BJ (cell line): ENCODE data around the gene HSPA9. TPM values are rescaled to one million over a fixed set of nuclear protein-coding genes. Genes with fewer than 3 reads are reported as not detected.
A peak's percentile ranks its signal among the peaks of the same experiment; 100 is the strongest.

Experiments used
- CTCF ChIA-PET: fragments of 350-600 bp; formaldehyde crosslinking; extraction: SDS; loops from one replicate; lab custom pipeline; 2021; ENCODE audit warnings: antibody characterized with exemption, inconsistent platforms; lab: Yijun Ruan, JAX
- POLR2A ChIA-PET: fragments of 300-600 bp; sonication (Branson Sonifier 250); formaldehyde crosslinking; extraction: SDS; loops from one replicate; lab custom pipeline; 2021; ENCODE audit warnings: antibody characterized with exemption; lab: Charles Lee
- DNase-seq: peaks from one replicate; pipeline ENCODE4 v3.0.0-alpha.2; 2011; ENCODE audit warnings: low read depth
- H3K27me3 ChIP-seq: 2 replicates; pipeline ENCODE4 v1.6.0; 2011; ENCODE audit warnings: low read length; ENCODE audit not compliant: control insufficient read depth, insufficient read depth
- H3K36me3 ChIP-seq: 2 replicates; pipeline ENCODE4 v1.5.1; 2011; ENCODE audit warnings: low read length; ENCODE audit not compliant: control insufficient read depth, insufficient read depth
- H3K4me3 ChIP-seq: 2 replicates; pipeline ENCODE4 v1.5.1; 2011; ENCODE audit warnings: low read depth, mild to moderate bottlenecking, control low read depth, low read length
- polyA plus RNA-seq: library from polyadenylated mRNA; depleted of rRNA; stranded (reverse); fragments of >200 nt; gene quantifications from 2 replicates; pipeline ENCODE4 v1.2.3, GENCODE V29; 2011
- TF ChIP-seq, protein P1 (sequence below): IDR thresholded peaks from 2 replicates; pipeline ENCODE4 v1.5.1; 2011; ENCODE audit warnings: low read depth, mild to moderate bottlenecking, control low read depth, inconsistent platforms, low read length, moderate library complexity; ENCODE audit not compliant: insufficient read depth

The HSPA9 gene
- polyA plus RNA-seq, 1 experiment = 245 TPM

DNA sequence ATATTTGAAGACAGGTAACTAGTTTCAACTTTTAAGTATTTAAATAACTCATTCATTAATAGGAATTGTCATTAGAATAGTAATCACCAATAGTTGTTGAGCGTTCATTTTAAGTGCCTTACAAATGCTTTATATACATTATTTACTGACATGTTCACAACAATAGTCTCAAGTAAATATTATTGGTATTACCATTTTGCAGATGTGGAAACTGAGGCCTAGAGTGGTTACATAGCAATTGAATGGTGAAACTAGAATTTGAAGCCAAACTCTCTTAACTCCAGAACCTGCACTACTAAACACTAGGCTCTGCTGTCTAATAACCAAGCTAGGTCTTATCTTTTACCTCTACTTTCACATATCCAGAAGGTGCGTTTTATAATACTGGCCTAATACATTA, 4.8 kb upstream of the HSPA9 start:
- H3K27me3 ChIP-seq = no peaks in the 10 kb centered on the region

DNA sequence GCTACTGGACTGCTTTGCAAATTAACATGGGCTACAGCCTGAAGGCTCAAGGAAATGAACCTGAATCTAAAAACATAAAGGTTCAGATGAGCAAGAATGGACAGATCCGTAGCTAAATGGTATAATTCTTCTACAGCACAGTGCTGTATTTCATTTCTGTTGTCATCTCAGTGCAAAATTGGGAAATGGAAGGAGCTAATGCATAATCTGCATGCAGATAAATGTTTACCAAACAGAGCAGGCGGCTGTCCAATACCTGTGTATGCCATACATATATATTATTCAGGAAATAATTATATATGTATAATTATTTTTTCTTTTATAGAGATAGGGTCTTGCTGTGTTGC, 4.3 kb upstream of the HSPA9 start:
- Histone ChIP-seq H3K27me3 (no peaks in the 10 kb centered on the region), H3K36me3 (no peaks in the 10 kb centered on the region), H3K4me3 (no peak overlapping the region)
- DNase-seq = no peak
- ChIA-PET POLR2A (interaction anchor here (0.6 kb wide), 1 partner anchor 9 kb away, joined by 3 read pairs; no protein-coding TSS in a partner anchor), CTCF (interaction anchor here (0.6 to 1.6 kb wide), 27 partner anchors 9 to 713 kb away, joined by 3 to 10 read pairs (median 5); no protein-coding TSS in a partner anchor)
- TF ChIP-seq, protein P1, sequence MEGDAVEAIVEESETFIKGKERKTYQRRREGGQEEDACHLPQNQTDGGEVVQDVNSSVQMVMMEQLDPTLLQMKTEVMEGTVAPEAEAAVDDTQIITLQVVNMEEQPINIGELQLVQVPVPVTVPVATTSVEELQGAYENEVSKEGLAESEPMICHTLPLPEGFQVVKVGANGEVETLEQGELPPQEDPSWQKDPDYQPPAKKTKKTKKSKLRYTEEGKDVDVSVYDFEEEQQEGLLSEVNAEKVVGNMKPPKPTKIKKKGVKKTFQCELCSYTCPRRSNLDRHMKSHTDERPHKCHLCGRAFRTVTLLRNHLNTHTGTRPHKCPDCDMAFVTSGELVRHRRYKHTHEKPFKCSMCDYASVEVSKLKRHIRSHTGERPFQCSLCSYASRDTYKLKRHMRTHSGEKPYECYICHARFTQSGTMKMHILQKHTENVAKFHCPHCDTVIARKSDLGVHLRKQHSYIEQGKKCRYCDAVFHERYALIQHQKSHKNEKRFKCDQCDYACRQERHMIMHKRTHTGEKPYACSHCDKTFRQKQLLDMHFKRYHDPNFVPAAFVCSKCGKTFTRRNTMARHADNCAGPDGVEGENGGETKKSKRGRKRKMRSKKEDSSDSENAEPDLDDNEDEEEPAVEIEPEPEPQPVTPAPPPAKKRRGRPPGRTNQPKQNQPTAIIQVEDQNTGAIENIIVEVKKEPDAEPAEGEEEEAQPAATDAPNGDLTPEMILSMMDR = no peak

More for the DNA sequence above, 4.8 kb upstream of the HSPA9 start:
- TF ChIP-seq, protein P1 = no peak
- ChIA-PET CTCF (interaction anchor here (0.7 to 1.6 kb wide), 22 partner anchors 8 to 688 kb away, joined by 3 to 10 read pairs (median 5); no protein-coding TSS in a partner anchor), POLR2A (no interaction called here)
- Histone ChIP-seq H3K36me3 (no peaks in the 10 kb centered on the region), H3K4me3 (no peak overlapping the region)
- DNase-seq = no peak

DNA sequence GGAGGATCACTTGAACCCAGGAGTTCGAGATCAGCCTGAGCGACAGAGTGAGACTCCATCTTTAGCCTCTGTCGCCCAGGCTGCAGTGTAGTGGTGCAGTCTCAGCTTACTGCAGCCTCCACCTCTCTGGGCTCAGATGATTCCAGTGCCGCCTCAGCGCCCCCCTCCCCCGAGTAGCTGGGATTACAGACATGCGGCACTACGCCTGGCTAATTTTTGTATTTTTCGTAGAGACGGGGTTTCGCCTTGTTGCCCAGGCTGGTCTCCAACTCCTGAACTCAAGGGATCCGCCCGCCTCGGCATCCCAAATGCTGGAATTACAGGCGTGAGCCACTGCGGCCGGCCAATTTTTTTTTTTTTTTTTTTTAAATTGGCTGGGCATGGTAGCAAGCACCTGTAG, 2.3 kb upstream of the HSPA9 start:
- ChIA-PET POLR2A (no interaction called here), CTCF (interaction anchor here (0.6 to 1.4 kb wide), 3 partner anchors 33 to 685 kb away, joined by 3 to 4 read pairs (median 3); no protein-coding TSS in a partner anchor)
- TF ChIP-seq, protein P1 = no peak
- no peak overlapping the region for H3K4me3 ChIP-seq
- no peak for DNase-seq
- peaks cover under 1% of the 10 kb centered on the region for H3K36me3 ChIP-seq
- H3K27me3 ChIP-seq = no peaks in the 10 kb centered on the region

DNA sequence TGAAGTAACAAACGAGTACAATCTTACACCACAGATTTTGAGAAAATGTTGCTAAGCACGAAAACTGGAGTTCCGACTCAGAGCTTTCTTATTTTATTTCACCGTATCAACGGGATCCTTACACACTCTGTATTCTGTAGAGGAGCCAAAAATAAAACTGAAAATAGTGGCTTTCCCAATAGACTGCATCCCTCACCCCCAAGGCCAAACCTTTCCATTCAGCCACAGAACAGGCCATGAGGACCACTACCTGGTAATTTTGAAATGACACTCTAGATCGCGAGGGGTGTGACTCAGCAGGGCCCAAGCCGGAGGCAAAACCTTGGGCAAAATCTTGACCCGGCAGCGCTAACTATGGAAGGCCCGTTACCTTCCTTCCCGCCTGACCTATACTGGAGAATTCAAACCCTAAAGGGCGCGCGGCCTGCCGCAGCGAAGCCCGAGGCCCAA, 432 bp downstream of the HSPA9 start:
- Histone ChIP-seq H3K4me3 (peak overlapping the region; percentile 99), H3K36me3 (peaks cover 19% of the 10 kb centered on the region), H3K27me3 (no peaks in the 10 kb centered on the region)
- POLR2A ChIA-PET = no interaction called here
- no peak for DNase-seq
- CTCF ChIA-PET = interaction anchor here (1.2 to 1.5 kb wide), 3 partner anchors 9 to 688 kb away, joined by 3 to 4 read pairs (median 3); no protein-coding TSS in a partner anchor
- TF ChIP-seq, protein P1 = no peak

DNA sequence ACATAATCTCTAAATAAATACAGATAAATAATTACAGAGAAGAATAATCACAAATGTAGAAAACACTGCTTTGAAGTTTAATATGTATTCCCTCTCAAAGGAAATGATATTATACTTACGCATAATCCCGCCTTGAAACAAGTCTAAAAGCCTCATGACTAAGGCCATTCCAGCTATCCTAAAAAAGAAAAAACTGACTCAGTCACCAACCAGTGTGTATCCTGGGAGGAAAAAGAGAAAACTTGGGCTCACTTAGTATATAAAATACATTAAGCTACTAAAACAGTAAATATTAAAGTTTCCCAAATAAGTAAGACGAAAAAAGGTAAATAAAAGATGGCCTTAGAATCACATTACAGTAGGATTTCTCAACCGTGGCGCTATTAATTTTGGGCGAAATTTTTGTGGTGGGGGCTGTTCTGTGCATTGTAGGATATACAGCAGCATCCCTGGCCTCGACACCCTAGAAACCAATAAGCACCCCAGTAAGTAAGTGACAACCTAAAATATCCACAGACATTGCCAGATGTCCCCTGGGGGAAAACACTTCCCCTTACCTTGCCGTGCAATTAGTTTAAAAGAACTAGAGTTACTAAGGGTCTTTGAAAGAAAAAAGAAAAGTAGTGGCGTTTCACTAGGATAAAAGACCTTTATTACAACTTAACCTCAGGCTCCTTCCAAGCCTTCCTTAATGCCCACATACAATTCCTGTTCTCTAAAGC, 1.1 kb downstream of the HSPA9 start:
- TF ChIP-seq, protein P1 = no peak
- CTCF ChIA-PET = no interaction called here
- no peaks in the 10 kb centered on the region for H3K27me3 ChIP-seq
- H3K36me3 ChIP-seq = peaks cover 20% of the 10 kb centered on the region
- DNase-seq = no peak
- POLR2A ChIA-PET = no interaction called here
- H3K4me3 ChIP-seq = peak overlapping the region; percentile 99
